ENCODE results near the gene SSBP2. TPM values are rescaled to one million over a fixed set of nuclear protein-coding genes. Genes with fewer than 3 reads are reported as not detected.
"Not testable (repeated sequence)": the region's sequence is repeated elsewhere in the genome, so short reads cannot be mapped to it uniquely, and the experiment has no call there.

SSBP2 gene
- total RNA-seq, 1 donor, result 34.3 TPM

DNA sequence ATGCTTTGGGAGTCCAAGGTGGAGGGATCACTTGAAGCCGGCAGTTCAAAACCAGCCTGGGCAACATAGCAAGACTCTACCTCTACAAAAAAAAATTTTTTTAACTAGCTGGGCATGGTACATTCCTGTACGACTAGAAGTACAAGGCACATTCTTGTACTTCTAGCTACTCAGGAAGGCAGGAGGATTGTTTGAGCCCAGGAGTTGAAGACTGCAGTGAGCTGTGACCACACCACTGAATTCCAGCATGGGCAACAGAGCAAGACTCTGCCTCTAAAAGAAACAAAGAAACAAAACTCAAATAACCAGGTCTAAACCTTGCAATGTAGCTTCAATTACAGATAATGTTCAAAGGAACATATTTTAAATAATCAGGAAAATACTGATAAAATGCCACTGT lies 56.2 kb downstream of the SSBP2 start:
- DNase-seq (ENCODE audit: low read depth), result no peak
- no peak overlapping the region for H3K4me3 ChIP-seq (ENCODE audit: low read depth, low read length)
- TF ChIP-seq, protein P1, sequence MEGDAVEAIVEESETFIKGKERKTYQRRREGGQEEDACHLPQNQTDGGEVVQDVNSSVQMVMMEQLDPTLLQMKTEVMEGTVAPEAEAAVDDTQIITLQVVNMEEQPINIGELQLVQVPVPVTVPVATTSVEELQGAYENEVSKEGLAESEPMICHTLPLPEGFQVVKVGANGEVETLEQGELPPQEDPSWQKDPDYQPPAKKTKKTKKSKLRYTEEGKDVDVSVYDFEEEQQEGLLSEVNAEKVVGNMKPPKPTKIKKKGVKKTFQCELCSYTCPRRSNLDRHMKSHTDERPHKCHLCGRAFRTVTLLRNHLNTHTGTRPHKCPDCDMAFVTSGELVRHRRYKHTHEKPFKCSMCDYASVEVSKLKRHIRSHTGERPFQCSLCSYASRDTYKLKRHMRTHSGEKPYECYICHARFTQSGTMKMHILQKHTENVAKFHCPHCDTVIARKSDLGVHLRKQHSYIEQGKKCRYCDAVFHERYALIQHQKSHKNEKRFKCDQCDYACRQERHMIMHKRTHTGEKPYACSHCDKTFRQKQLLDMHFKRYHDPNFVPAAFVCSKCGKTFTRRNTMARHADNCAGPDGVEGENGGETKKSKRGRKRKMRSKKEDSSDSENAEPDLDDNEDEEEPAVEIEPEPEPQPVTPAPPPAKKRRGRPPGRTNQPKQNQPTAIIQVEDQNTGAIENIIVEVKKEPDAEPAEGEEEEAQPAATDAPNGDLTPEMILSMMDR (IDR thresholded peaks at IDR 0.05; ENCODE audit: insufficient read depth, low read length), result no peak

DNA sequence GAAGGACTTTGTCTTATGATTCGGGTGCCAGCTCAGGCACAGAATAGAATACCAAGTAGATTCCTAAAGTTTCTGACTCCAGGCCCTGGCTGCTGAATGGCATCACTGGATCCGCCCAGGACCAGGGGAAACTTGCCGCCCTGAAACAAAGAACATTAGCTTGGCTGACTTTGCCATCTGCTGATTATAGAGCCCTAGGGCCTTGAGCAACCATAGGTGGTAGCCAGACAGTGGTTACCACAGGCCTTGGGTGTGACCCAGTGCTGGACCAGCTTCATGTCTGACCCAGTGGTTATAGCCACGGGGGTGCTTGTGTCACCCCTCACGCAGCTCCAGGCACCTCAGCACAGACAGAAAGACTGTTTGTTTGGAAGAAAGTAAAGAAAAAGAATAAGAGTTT lies 62.7 kb downstream of the SSBP2 start:
- no peak for DNase-seq (ENCODE audit: low read depth)
- TF ChIP-seq, protein P1 (IDR thresholded peaks at IDR 0.05; ENCODE audit: insufficient read depth, low read length), result no peak
- no peak overlapping the region for H3K4me3 ChIP-seq (ENCODE audit: low read depth, low read length)

GRCh38 chr5:81687292-81687691 lies 63.6 kb downstream of the SSBP2 start:
- TF ChIP-seq, protein P1 (IDR thresholded peaks at IDR 0.05; ENCODE audit: insufficient read depth, low read length), result no peak
- DNase-seq (ENCODE audit: low read depth), result no peak
- H3K4me3 ChIP-seq (ENCODE audit: low read depth, low read length), result no peak overlapping the region

- H3K4me3 ChIP-seq (ENCODE audit: low read depth, low read length), result no peak overlapping the region
- no peak for DNase-seq (ENCODE audit: low read depth)
- TF ChIP-seq, protein P1 (IDR thresholded peaks at IDR 0.05; ENCODE audit: insufficient read depth, low read length), result no peak
Observed at GRCh38 chr5:81685471-81685870, 65.4 kb downstream of the SSBP2 start.

GRCh38 chr5:81679885-81680284 lies 71.0 kb downstream of the SSBP2 start:
- TF ChIP-seq, protein P1 (IDR thresholded peaks at IDR 0.05; ENCODE audit: insufficient read depth, low read length), result no peak
- no peak for DNase-seq (ENCODE audit: low read depth)
- H3K4me3 ChIP-seq (ENCODE audit: low read depth, low read length), result no peak overlapping the region

- TF ChIP-seq, protein P1 (IDR thresholded peaks at IDR 0.05; ENCODE audit: insufficient read depth, low read length), result no peak
- no peak for DNase-seq (ENCODE audit: low read depth)
- no peak overlapping the region for H3K4me3 ChIP-seq (ENCODE audit: low read depth, low read length)
Observed at GRCh38 chr5:81675420-81675819, 75.5 kb downstream of the SSBP2 start.

- TF ChIP-seq, protein P1 (IDR thresholded peaks at IDR 0.05; ENCODE audit: insufficient read depth, low read length), result no peak
- no peak for DNase-seq (ENCODE audit: low read depth)
- H3K4me3 ChIP-seq (ENCODE audit: low read depth, low read length), result no peak overlapping the region
Observed at GRCh38 chr5:81665795-81666194, 85.1 kb downstream of the SSBP2 start.

GRCh38 chr5:81660624-81661023 lies 90.3 kb downstream of the SSBP2 start:
- DNase-seq (ENCODE audit: low read depth); H3K4me3 ChIP-seq (ENCODE audit: low read depth, low read length): not testable (repeated sequence)
